Globus pallidus (tissue), 1 donor: ENCODE data around the gene INTS3.
A peak's percentile ranks its signal among the peaks of the same experiment; 100 is the strongest.
"Not testable (repeated sequence)": the region's sequence is repeated elsewhere in the genome, so short reads cannot be mapped to it uniquely, and the experiment has no call there.

ENCODE experiments used
- DNase-seq: peaks from one replicate; pipeline ENCODE4 v3.0.0-alpha.2; 2015; ENCODE audit warnings: low spot score

The INTS3 gene

DNA sequence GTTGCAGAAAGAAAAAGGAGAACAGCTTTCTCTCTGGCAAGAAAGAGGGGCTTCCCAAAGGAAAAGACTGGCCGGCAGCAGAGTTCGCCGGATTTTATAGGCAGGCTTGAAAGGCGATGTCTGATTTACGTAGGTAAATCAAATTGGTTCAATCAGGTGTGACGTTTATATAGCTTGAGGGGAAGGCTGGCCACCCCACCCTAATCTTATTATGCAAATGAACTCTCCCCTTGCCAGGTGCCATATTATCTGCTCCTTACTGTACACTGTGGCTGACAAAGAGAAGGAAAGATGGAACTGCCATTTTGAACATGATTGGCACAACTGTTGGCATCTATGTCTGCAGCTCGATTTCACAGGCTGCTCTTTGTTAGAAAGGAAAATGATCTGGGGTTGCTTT lies 16.8 kb upstream of the INTS3 start:
- DNase-seq: no peak

DNA sequence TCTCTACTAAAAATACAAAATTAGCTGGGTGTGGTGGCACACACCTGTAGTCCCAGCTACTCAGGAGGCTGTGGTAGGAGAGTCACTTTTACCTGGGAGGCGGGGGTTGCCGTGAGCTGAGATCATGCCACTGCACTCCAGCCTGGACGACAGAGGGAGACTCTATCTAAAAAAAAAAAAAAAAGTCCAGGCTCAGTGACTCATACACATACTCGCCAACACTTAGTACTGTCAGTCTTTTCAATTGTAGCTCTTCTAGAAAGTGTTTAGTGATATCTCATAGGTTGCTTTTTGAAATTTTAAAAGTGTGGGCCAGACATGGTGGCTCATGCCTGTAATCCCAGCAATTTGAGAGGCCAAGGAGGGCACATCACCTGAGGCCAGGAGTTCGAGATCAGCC lies 11.6 kb upstream of the INTS3 start:
- DNase-seq: not testable (repeated sequence)

DNA sequence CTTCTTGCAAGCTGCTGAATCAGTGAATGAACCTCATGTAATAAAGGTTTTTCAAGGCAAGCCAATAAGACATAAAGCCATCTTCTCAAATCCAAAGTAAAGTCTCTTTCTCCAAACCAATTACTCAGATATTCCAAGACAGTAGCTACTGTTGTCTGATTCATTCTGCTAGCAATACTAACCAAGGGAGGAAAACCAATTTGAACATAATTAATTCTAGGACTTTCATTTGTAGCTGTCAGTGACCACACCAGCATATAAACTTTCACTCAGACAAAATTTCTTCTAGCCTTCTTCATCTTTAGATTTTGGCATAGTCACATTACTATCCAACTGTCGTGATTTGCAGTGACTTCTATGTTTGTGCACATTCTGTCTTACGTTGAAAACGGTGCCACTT lies 10.5 kb upstream of the INTS3 start:
- no peak for DNase-seq

DNA sequence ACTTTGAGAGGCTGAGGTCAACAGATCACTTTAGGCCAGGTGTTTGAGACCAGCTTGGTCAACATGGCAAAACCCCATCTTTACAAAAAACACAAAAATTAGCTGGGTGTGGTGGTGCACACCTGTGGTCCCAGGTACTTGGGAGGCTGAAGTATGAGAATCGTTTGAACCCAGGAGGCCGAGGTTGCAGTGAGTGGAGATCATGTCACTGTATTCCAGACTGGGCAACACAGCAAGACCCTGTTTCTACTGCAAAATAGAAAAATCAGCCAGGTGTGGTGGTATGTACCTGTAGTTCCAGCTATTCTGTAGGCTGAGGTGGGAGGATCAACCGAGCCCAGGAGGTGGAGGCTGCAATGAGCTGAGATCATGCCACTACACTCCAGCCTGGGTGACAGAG lies 4.2 kb upstream of the INTS3 start:
- no peak for DNase-seq

DNA sequence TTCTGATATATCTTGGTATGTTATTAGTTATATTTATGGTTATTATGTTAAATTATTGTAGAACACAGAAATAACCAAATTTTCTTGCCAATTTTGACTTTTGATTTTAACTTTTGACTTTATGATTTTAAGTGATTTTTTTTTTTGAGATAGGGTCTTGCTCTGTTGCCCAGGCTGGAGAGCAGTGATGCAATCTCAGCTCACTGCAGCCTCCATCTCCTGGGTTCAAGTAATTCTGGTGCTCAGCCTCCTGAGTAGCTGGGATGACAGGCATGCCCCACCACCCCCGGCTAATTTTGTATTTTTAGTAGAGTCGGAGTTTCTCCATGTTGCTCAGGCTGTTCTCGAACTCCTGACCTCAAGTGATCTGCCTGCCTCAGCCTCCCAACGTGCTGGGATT lies 3.2 kb upstream of the INTS3 start:
- not testable (repeated sequence) for DNase-seq

DNA sequence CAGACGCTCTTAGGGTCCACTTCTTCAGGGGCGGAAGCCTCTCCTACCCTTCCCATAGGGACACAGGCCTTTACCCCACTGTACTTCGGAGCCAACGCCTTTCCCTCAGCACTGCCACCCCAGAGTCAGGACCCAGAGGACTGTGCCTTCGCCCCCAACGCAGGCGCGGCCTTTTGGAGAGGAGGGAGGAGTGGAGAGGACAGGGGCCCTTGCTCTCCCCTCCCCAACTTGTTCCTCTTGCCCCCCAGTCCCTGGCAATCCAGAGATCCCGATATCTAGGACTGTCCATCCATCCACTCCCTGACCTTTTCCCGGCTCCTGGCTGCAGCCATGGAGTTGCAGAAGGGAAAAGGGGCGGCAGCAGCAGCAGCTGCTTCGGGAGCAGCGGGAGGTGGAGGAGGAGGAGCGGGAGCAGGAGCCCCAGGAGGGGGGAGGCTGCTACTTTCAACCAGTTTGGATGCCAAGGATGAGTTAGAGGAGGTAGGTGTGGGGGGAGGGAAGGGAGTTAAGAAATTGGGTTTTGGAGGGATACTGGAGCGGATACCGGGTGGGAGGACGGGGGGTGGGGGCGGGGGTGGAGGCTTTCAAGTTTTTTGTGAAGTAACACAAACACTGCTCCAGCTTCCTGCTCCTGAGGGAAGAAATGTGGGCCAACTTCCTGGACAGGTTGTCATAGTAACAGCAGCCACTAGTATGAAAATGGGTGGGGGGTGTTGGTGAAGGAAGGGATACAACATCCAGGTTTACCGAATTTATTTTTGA lies 636 bp downstream of the INTS3 start:
- DNase-seq: peak; percentile 35

DNA sequence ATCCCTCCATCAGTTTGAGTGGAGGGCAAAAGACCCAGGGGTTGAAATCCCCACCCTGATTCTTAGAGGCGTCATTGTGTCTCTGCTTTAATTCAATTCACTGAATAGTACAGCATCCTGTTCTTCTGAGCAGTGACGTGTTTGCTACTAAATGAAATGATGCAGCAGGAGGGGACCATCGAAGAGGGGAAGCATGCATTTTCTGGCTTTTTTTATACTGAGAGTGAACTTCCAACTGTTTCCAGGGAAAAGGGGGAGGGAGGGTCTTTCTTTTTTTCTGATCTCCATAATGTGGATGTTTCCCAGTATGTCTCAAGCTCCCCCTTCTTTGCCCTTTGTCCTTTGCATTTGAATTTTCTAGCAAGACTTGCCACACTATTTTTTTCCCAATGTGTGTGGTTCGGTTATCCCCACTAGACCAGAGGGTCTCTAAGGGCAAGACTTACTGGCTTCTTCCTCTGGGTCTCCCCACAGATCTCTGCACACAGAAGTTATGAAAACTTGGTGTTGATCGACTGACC lies 2.7 kb downstream of the INTS3 start:
- no peak for DNase-seq

DNA sequence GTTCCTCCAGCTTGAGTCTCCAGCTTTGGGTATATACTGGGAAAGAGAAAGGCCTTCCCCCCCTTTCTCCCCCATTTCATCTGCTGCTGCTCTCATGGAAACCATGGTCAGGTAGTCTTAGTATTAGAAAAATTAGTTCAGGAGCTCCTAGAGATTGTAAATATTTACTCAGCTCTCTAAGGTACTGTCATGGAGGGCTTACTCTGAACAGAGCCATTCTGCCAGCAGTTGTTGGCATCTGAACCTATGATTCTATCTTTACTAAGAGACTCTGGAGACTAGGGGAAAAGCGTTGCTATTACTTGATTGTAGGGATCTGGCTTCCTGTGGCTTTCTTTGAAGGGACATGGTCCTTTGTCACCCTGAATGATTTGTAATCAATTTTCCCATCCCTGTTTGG lies 6.1 kb downstream of the INTS3 start:
- no peak for DNase-seq

DNA sequence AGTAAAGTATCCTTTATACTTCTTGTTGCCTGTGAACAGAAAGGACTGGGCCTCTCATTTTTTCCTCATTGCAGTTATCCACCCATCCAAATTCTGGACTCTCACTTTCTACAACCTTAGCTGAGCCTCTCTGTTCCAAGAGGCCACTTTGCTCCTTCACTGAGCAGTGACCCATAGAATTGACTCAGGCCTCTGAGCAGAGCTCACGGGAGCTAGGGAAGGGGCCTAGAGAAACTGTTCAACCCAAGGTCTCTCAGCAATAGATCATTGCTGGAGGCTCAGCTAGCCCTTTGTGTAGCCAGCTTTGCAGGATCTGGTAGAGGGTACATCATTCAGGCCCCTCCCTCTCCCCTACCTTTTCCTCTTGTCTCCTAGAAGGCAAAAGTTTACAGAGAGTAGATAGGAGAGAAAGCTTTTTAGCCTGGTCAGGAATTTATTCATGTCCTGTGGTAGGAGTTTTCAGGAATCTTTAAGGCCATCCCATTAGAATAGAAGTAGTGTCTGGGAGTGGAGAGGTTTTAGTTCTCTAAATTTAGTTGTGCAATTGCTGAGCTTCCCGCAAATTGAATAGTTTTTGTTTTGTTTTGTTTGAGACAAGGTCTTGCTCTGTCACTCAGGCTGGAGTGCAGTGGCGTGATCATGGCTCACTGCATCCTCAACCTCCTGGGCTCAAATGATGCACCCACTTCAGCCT lies 6.7 kb downstream of the INTS3 start:
- no peak for DNase-seq

DNA sequence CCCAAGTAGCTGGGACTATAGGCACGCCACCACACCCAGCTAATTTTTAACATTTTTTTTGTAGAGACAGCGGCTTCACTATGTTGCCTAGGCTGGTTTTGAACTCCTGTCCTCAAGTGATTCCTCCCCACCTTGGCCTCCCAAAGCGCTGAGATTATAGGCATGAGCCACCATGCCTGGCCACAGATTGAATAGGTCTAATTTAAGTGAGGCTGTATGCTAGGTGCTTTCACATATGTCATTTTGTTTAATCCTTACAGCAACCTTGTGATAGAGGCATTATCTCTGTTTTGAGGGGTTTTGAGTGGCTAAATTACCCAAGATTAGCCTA lies 7.2 kb downstream of the INTS3 start:
- DNase-seq: no peak

DNA sequence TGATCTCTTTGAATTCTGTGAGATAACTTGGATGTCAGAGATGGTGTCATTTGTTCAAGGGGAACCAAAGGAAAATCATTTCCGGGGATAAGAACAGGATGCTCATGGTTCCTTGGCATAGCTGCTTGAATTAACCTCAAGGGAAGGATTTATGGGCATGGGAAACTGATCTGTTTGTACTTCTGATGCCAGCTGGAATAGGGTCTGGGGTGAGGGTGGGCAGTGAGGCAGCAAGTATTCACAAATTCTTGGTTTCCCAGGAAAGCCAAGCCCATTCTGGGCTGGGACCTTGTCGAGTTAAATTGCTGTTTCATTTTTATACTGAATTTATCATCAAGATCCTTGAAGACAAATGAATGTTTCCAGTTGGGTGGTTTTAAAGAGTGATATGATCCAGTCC lies 14.1 kb downstream of the INTS3 start:
- DNase-seq: no peak

DNA sequence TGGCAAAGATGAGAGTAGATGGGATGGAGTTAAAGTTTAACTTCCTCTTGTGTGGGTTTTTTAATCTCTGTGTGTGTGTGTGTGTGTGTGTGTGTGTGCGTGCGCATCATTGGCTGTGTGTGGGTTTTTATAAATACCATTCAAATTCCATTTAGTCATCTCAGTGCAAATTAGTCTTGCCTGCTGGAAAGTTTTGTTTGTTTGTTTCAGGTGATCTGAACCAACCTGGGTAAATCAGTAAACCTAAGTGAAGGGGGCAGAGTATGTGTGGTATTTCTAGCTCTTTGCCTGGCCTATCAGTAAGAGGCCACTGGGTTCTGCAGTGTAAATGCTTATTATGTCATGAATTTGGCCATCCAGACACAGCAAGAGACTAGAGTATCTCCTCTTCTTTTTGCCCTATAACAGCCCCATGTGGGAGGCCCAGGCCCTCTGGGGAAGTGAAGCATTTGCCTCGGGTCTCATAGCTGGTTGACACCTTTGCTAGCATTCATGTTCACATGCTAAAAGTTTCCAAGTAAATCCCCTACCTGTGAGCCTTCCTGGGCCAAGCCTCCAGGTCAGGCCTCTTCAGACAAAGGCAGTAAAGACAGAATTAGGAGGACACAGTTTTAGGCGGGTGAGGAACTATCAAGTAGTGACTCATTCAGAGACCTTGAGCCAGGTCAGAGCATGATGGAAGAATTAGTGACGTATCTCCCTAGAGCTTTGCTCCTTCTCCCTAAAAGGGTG lies 14.7 kb downstream of the INTS3 start:
- no peak for DNase-seq

DNA sequence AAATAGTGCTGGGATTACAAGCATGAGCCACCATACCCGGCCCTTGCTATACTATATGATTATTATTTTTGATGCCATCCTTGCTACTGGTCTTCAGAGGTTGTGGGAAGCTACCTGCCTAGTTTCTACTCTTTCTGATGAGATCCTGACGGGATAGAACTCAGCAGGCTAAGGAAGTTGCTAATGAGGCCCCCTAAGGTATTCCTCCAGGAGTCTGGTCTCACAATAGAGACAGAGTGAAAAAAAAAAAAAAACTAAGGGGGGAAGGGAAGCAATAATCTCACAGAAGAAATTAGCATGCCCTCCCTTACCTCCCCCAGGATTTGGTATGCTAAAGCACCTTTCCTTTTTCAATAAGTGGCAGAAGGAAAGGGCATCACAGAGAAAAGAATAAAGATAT lies 17.6 kb downstream of the INTS3 start:
- no peak for DNase-seq

DNA sequence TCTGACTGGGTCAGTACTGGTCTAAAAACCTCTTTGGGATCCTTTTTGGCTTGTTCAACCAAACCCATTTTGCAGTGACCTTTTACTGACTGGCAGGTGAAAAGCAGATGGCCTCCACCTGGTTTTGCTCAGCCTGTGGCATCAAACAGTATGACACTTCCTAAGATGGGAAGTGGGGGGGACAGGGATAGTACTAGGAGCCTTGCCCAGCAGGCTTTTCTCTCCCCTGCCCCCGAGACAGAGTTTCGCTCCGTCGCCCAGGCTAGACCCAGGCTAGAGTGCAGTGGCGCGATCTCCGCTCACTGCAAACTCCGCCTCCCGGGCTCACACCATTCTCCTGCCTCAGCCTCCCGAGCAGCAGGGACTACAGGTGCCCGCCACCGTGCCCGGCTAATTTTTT lies 18.3 kb downstream of the INTS3 start:
- no peak for DNase-seq

DNA sequence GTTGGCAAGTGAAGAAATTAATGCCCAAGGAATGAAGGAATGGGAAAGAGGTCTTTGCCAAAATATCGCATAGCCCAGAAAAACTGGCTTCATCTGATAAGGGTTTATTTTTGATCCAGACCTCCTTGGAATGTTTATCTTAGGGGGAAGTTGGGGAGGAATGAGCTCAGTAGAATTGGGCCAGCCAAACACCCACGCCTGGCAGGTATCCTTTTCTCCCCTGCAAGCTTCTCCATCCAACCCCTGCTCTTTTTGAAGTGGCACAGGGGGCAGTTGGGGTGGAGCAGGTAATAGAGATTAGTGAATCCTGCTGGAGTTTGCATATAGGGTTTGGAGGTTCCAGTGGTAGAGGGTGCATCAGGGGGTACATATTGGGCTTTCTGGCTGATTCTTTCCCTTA lies 21.1 kb downstream of the INTS3 start:
- DNase-seq: no peak

DNA sequence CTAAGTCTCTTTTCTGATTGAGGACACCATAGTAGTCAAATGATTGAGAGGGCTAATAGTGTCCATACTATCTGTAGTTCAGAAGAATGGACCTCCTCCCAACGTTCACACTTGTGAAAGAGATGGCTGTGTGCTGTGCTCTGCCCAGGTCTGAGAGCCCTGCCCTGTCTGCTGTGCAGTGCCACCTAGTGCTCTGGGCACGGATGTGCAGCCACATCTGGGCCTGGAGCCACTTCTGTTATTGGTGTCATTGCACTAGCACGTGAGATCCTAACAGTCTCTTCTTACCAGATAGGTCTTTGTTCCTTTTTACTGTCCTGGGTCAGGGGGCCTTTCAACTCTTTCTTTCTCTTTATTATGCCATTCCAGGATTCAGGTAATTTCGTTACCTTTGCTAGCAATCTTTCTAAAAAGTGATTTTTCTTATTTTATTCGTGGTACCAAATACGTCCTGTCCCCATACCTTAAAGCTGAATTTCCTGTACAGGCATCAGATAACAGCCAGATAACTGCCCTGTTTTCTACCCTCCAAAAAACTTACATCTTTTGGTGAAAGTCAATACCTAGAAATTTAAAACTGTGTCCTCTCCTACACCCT lies 21.7 kb downstream of the INTS3 start:
- DNase-seq: peak; percentile 79

DNA sequence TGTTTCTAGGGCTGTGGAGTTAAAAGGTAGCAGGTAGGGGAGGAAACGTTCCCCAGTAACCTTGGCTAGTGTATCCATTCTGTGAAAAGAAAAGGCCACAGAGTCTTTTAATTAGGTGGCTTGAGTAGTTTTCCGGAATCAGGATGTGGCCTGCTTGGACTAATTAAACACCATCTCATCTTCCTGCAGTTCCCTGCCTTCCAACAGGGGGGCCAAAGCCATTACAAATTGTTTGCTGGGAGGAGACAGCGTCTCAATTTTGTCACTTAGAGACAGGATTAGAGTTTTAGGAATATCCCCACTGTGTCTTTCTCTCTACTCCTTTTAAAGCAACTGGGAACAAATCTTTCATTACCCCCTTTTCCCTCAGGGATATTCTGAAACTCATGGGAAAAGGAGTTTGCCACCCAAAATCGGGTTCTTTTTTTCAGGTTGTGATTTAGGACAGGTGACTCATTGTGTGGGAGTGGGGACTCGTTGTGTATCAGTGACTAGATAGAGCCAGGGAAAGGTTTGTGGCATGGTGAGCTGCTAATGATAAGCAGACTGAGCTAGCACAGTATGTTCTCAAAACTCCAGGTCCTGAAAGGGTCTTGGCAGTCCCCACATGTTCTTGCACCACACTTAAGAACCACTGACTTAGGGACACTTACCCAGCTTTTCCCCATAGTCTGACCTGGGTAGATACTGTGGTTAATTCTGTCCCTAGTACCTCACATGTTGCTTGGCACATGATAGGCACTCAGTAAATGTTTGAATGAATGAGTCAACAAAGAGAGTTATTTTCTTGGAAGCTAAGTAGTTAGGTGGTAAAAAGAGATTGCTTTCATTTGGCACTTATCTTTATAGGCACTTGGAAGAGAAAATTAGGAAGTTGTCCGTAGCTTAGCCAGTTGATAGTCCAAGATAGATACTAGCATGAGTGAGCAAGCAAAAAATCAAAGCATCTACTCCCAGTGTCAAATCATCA lies 22.5 kb downstream of the INTS3 start:
- DNase-seq: no peak

DNA sequence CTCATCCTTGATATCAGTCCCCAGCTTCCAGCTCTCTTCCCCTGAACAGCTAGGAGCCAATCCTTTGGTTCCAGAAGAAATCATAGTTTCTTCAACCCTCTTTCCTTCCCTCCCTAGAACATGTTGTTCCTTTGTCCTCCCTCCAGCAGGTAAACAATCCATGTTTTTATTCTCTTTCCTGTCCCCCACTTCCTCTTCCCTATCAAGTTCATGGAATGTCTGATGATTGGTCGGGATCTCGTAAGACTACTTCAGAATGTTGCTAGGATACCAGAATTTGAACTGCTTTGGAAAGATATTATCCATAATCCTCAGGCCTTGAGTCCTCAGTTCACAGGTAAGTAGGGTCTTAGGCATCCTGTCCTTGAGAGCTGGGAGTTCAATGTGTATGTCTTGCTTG lies 24.2 kb downstream of the INTS3 start:
- no peak for DNase-seq

DNA sequence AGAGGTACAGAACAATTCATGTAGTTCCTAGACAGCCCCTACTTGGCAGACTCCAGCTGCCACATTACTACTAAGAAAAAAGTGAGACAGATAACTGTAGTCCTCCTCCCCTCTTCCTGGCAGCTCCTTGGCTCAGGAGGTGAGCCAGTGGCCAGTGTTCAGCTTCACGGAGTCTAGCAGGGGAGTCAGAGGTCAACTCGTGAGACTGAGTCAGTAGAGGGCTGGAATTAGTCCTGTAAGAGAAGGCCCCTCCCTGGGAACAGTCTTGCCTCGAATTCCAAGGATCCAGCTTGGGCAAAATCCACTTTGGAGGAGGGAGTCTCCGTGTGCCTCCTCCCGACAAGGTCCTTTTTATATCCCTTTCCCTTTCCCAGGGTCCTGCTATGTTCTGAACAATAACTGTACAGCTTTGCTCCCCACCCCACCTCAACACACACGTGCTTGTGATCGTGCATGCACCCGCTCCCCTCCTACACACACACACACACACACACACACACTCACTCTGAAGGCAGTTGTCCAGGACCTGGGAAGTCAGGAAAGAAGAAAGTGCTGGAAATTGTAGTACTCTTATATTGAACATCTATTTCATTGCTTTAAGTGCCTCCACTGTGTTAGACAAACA lies 24.8 kb downstream of the INTS3 start:
- DNase-seq: no peak

DNA sequence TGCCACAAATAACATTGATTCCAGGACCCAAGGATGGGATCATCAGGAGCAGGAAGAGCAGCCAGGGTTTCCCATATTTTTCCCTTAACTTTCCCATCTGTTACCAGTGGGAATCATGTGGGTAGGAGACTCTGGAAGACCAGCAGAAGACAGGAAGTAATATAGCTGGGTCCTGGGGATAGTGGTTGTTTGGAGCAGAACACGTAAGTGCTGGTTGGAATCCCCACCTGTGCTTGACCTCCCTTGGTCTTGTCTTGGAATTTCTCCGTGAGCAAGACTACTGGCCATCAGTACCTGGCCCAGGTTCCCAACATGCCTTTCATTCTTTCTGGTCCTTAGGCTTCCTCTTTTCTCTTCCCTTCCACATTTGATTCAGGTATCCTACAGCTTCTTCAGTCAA lies 26.4 kb downstream of the INTS3 start:
- no peak for DNase-seq

DNA sequence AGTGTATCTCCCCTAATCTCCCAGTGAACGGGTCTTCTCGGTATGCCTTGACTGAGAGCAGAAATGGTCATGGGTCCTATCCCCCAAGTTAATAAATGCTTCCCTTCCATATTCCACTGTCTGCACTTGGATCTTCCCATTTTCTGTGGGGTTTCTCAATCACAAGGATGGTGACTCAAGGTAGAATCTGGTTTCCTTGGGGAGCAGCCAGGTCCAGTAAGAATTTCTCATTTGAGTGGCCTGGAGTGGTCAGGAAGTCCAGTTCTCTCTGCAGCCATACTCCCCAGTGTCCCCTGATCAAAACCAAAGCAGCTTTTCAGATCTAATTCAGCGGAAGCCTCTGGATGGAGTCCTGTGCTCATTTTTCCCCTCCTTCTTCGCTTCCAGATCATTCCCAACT lies 32.6 kb downstream of the INTS3 start:
- no peak for DNase-seq
